Trophoblast cell (in vitro differentiated cells and primary cell): ENCODE measurements around the gene CASP5.

Experiments
- DNase-seq, 2 donors: peaks; one replicate each; pipeline ENCODE4 v3.0.0-alpha.2; 2016
- H2AFZ ChIP-seq: 2 replicates; pipeline ENCODE4 v1.6.1; 2013; ENCODE audit warnings: low read length, moderate library complexity, mild to moderate bottlenecking; ENCODE audit not compliant: insufficient read depth, poor library complexity
- H2AK5ac ChIP-seq: 2 replicates; pipeline ENCODE4 v1.6.1; 2013; ENCODE audit warnings: mild to moderate bottlenecking, low read length
- H2BK120ac ChIP-seq: 2 replicates; pipeline ENCODE4 v1.6.1; 2013; ENCODE audit warnings: low read length, mild to moderate bottlenecking, moderate library complexity; ENCODE audit not compliant: insufficient read depth, poor library complexity
- H2BK12ac ChIP-seq: 2 replicates; pipeline ENCODE4 v1.6.1; 2013; ENCODE audit warnings: mild to moderate bottlenecking, low read length, moderate library complexity
- H2BK5ac ChIP-seq: 2 replicates; pipeline ENCODE4 v1.6.1; 2013; ENCODE audit warnings: low read length, low read depth, moderate library complexity, mild to moderate bottlenecking; ENCODE audit not compliant: poor library complexity
- H3K14ac ChIP-seq: 2 replicates; pipeline ENCODE4 v1.6.1; 2013; ENCODE audit warnings: mild to moderate bottlenecking, low read length
- H3K18ac ChIP-seq: 2 replicates; pipeline ENCODE4 v1.6.1; 2013; ENCODE audit warnings: mild to moderate bottlenecking, low read length
- H3K23ac ChIP-seq: 2 replicates; pipeline ENCODE4 v1.6.1; 2013; ENCODE audit warnings: low read length
- H3K27ac ChIP-seq: 2 replicates; pipeline ENCODE4 v1.5.1; 2013; ENCODE audit warnings: low read depth, mild to moderate bottlenecking, inconsistent platforms, low read length, moderate library complexity
- H3K27me3 ChIP-seq: 2 replicates; pipeline ENCODE4 v1.6.1; 2013; ENCODE audit warnings: inconsistent platforms, mild to moderate bottlenecking, low read length, moderate library complexity; ENCODE audit not compliant: insufficient read depth
- H3K36me3 ChIP-seq, 2 experiments: 1 replicate in 1 of 2; 2 replicates in 1 of 2; pipeline ENCODE4 v1.6.1; 2013; ENCODE audit warnings: low read length in 2 of 2, mild to moderate bottlenecking in 2 of 2, moderate library complexity in 1 of 2; ENCODE audit not compliant: insufficient read depth in 2 of 2, control insufficient read depth in 1 of 2
- H3K4ac ChIP-seq: 2 replicates; pipeline ENCODE4 v1.6.1; 2013; ENCODE audit warnings: low read depth, mild to moderate bottlenecking, low read length, moderate library complexity
- H3K4me1 ChIP-seq, 2 experiments: 1 replicate in 1 of 2; 2 replicates in 1 of 2; pipeline ENCODE4 v1.6.1; 2013; ENCODE audit warnings: low read length in 2 of 2, mild to moderate bottlenecking in 2 of 2, moderate library complexity in 1 of 2; ENCODE audit not compliant: insufficient read depth in 2 of 2, control insufficient read depth in 1 of 2
- H3K4me2 ChIP-seq: 2 replicates; pipeline ENCODE4 v1.6.1; 2013; ENCODE audit warnings: inconsistent platforms, mild to moderate bottlenecking, low read length, moderate library complexity
- H3K4me3 ChIP-seq: 2 replicates; pipeline ENCODE4 v1.5.1; 2013; ENCODE audit warnings: mild to moderate bottlenecking, low read depth, low read length, inconsistent platforms
- H3K79me1 ChIP-seq: one replicate; pipeline ENCODE4 v1.6.1; 2013; ENCODE audit warnings: low read length
- H3K79me2 ChIP-seq: 2 replicates; pipeline ENCODE4 v1.6.1; 2013; ENCODE audit warnings: low read length, mild to moderate bottlenecking; ENCODE audit not compliant: control insufficient read depth, insufficient read depth, poor library complexity
- H3K9ac ChIP-seq: 2 replicates; pipeline ENCODE4 v1.6.1; 2013; ENCODE audit warnings: mild to moderate bottlenecking, low read length
- H3K9me3 ChIP-seq: 2 replicates; pipeline ENCODE4 v1.6.1; 2013; ENCODE audit warnings: low read depth, mild to moderate bottlenecking, control low read depth, inconsistent platforms, low read length; ENCODE audit not compliant: insufficient read depth
- H4K12ac ChIP-seq: 2 replicates; pipeline ENCODE4 v1.6.1; 2013; ENCODE audit warnings: low read depth, mild to moderate bottlenecking, low read length, moderate library complexity
- H4K8ac ChIP-seq: 2 replicates; pipeline ENCODE4 v1.6.1; 2013; ENCODE audit warnings: low read depth, mild to moderate bottlenecking, low read length, moderate library complexity
- H4K91ac ChIP-seq: one replicate; pipeline ENCODE4 v1.6.1; 2013; ENCODE audit warnings: low read depth, mild to moderate bottlenecking, low read length, moderate library complexity
- WGBS: extraction: QIAGEN DNeasy Blood & Tissue Kit; methylation state at CpG from one replicate; pipeline ENCODE4 v1.1.7; 2013; ENCODE audit warnings: missing lambda C conversion rate; ENCODE audit not compliant: insufficient read length, insufficient coverage; ENCODE audit errors: extremely low coverage; 5-methylcytosine and 5-hydroxymethylcytosine counted together

Gene CASP5

DNA sequence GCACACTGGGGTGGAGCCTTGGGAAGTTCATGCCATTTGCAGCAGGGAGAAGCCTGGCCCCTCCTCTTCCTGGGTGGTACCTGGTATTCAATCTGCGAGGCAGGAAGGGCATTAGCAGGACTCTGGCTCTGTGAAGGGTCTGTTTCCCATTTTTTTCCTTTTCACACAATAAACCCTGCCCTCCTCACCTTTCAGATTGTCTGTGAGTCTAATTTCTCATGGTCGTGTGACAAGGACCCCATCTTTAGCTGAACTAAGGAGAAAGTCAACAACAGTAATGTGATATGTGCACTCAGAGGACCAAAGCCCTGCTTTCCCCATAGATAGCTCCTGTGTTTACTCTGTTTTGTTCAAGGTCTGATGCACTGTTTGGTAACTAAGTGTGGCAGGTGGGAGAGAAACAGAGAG lies 28.0 kb downstream of the CASP5 start:
- Histone ChIP-seq H4K8ac (no peak overlapping the region), H2BK12ac (no peak overlapping the region), H2AK5ac (no peak overlapping the region), H3K9ac (no peak overlapping the region), H3K4me2 (no peak overlapping the region), H2AFZ (no peak overlapping the region), H3K27ac (no peak overlapping the region), H3K27me3 (no peaks in the 10 kb centered on the region), H3K23ac (no peak overlapping the region), H3K79me1 (no peaks in the 10 kb centered on the region), H3K4ac (no peak overlapping the region), H3K4me1 (no peaks in the 10 kb centered on the region), H3K14ac (no peak overlapping the region), H4K12ac (no peak overlapping the region), H3K79me2 (no peaks in the 10 kb centered on the region), H2BK120ac (no peak overlapping the region), H3K4me3 (no peak overlapping the region), H4K91ac (no peak overlapping the region), H3K18ac (no peak overlapping the region), H3K9me3 (peaks cover 2% of the 10 kb centered on the region), H3K36me3 (no peaks in the 10 kb centered on the region), H2BK5ac (no peak overlapping the region)
- WGBS: no CpG with 5 or more reads among the region's 2 CpGs
- DNase-seq: no peak

DNA sequence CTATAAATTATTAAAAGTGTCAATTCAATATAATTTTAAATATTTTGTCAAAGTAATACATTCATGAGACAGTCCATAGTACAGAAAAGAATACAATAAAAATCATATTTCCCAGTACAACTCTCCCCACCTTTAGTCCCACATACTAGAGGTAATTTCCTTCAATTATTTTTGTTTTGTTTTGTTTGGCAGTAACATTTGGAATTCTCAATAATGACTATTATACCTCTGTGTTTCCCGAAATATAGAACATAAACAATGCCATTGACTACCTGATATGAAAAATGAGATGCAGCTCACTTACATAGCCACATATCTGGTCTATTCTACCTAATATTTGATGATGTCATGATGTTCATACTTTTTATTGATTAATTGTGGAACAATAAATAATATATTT lies 30.2 kb downstream of the CASP5 start:
- Histone ChIP-seq H3K79me1 (no peaks in the 10 kb centered on the region), H2AFZ (no peak overlapping the region), H3K27ac (no peak overlapping the region), H3K4me1 (no peaks in the 10 kb centered on the region), H3K9ac (no peak overlapping the region), H3K18ac (no peak overlapping the region), H2AK5ac (no peak overlapping the region), H3K4me2 (no peak overlapping the region), H3K4ac (no peak overlapping the region), H4K8ac (no peak overlapping the region), H3K36me3 (no peaks in the 10 kb centered on the region), H2BK5ac (no peak overlapping the region), H4K12ac (no peak overlapping the region), H3K23ac (no peak overlapping the region), H3K4me3 (no peak overlapping the region), H4K91ac (no peak overlapping the region), H2BK120ac (no peak overlapping the region), H3K9me3 (peaks cover 2% of the 10 kb centered on the region), H3K79me2 (no peaks in the 10 kb centered on the region), H3K14ac (no peak overlapping the region), H3K27me3 (no peaks in the 10 kb centered on the region), H2BK12ac (no peak overlapping the region)
- WGBS: no CpG with 5 or more reads among the region's 1 CpG
- DNase-seq: no peak

DNA sequence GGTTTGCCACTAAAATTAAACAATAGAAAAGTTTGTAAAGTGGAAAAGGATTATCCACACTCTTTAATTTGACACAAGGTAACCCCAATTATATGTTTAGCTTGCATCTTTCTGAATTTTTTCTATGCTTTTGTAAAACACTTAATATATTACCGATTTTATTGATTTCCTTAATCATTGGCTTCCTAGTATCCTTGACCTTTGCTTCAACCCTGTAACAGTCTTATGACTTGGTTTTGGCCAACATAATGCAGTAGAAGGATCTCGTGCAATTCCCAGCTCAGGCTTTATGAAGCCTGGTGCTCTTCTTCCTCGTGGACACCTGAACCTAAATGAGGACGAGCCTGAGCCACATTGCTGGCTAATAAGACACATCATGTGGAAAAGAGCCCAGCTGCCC lies 31.0 kb downstream of the CASP5 start:
- Histone ChIP-seq H3K9ac (no peak overlapping the region), H2AK5ac (no peak overlapping the region), H2BK12ac (no peak overlapping the region), H3K27me3 (no peaks in the 10 kb centered on the region), H3K4me2 (no peak overlapping the region), H2BK120ac (no peak overlapping the region), H4K12ac (no peak overlapping the region), H3K18ac (no peak overlapping the region), H3K14ac (no peak overlapping the region), H3K4ac (no peak overlapping the region), H3K9me3 (peaks cover 2% of the 10 kb centered on the region), H3K27ac (no peak overlapping the region), H3K23ac (no peak overlapping the region), H3K4me1 (no peaks in the 10 kb centered on the region), H3K36me3 (no peaks in the 10 kb centered on the region), H4K8ac (no peak overlapping the region), H2BK5ac (no peak overlapping the region), H2AFZ (no peak overlapping the region), H3K79me1 (no peaks in the 10 kb centered on the region), H3K4me3 (no peak overlapping the region), H4K91ac (no peak overlapping the region), H3K79me2 (no peaks in the 10 kb centered on the region)
- no peak for DNase-seq
- no CpG with 5 or more reads among the region's 4 CpGs for WGBS

DNA sequence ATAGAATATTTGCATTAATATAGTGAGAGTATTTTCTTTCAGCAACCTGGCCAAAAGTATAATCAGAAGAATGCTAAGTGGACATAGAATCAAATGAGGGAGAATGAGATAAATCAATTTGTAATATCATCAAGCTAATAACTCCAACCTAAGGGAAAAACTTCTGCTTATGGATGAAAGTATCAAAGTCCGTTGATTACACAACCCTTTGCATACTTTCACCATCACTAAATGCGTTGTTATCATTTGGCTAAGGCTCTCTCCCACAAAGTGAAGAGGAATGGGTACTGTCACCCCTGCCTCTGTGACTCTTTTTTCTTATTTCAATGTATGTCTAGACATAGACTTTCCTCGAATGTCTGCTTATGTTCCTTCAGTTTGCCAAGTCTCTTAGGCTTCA lies 38.2 kb downstream of the CASP5 start:
- H4K8ac ChIP-seq: no peak overlapping the region
- H3K27me3 ChIP-seq: no peaks in the 10 kb centered on the region
- no peak overlapping the region for H2BK120ac ChIP-seq
- no peak overlapping the region for H3K9ac ChIP-seq
- no peak overlapping the region for H3K14ac ChIP-seq
- no peak overlapping the region for H3K23ac ChIP-seq
- no peak overlapping the region for H2BK12ac ChIP-seq
- H3K4ac ChIP-seq: no peak overlapping the region
- no peaks in the 10 kb centered on the region for H3K4me1 ChIP-seq
- WGBS: no CpG with 5 or more reads among the region's 3 CpGs
- H2AK5ac ChIP-seq: no peak overlapping the region
- no peak overlapping the region for H2BK5ac ChIP-seq
- no peak overlapping the region for H3K4me3 ChIP-seq
- H4K12ac ChIP-seq: no peak overlapping the region
- no peaks in the 10 kb centered on the region for H3K79me1 ChIP-seq
- no peaks in the 10 kb centered on the region for H3K36me3 ChIP-seq
- H3K9me3 ChIP-seq: no peaks in the 10 kb centered on the region
- no peak overlapping the region for H3K18ac ChIP-seq
- no peaks in the 10 kb centered on the region for H3K79me2 ChIP-seq
- H4K91ac ChIP-seq: no peak overlapping the region
- H3K27ac ChIP-seq: no peak overlapping the region
- H2AFZ ChIP-seq: no peak overlapping the region
- H3K4me2 ChIP-seq: no peak overlapping the region
- no peak for DNase-seq
